ENCODE measurements around the gene PUM1.

GRCh38 chr1:31013187-31013864 lies 52.2 kb downstream of the PUM1 start:
- TF ChIP-seq CTCF (IDR thresholded peaks at IDR 0.05) (no peak), POLR2A (IDR thresholded peaks at IDR 0.05) (no peak)

All from adrenal gland (tissue), 5 donors.